Common myeloid progenitor, CD34-positive (primary cell): ENCODE results near the gene TSPEAR.

Experiments
- CTCF ChIA-PET: fragments of 350-600 bp; sonication (Branson Sonifier 250); formaldehyde crosslinking; loops from one replicate; lab custom pipeline; 2021; ENCODE audit warnings: antibody characterized with exemption; lab: Charles Lee
- POLR2A ChIA-PET: fragments of 350-600 bp; sonication (Branson Sonifier 250); formaldehyde crosslinking; loops from one replicate; lab custom pipeline; 2021; ENCODE audit warnings: antibody characterized with exemption; lab: Charles Lee
- DNase-seq, 3 donors: peaks; one replicate each; pipeline versions ENCODE4 v3.0.0 to v3.0.0-alpha.2; 2013
- H3K27ac ChIP-seq, 2 experiments: 1 replicate in 1 of 2; 2 replicates in 1 of 2; pipeline ENCODE4 v1.7.0; 2013; ENCODE audit warnings: inconsistent platforms in 2 of 2, low read length in 2 of 2, mild to moderate bottlenecking in 2 of 2, low read depth in 1 of 2, moderate library complexity in 1 of 2; ENCODE audit not compliant: severe bottlenecking in 2 of 2, insufficient read depth in 1 of 2, poor library complexity in 1 of 2
- H3K27me3 ChIP-seq, 5 experiments: replicated peaks in 2 of 5; 1 replicate in 3 of 5; 2 replicates in 2 of 5; pipeline versions ENCODE4 v1.6.1 to v1.7.0; 2013; ENCODE audit warnings: low read length in 4 of 5, mild to moderate bottlenecking in 2 of 5, moderate library complexity in 2 of 5, inconsistent platforms in 1 of 5; ENCODE audit not compliant: insufficient read depth in 5 of 5, control insufficient read depth in 4 of 5
- H3K36me3 ChIP-seq, 4 experiments: 1 replicate in 2 of 4; 2 replicates in 2 of 4; pipeline versions ENCODE4 v1.6.1 to v1.7.0; 2013; ENCODE audit warnings: low read length in 3 of 4, control low read depth in 1 of 4, mild to moderate bottlenecking in 1 of 4; ENCODE audit not compliant: control insufficient read depth in 4 of 4, insufficient read depth in 4 of 4
- H3K4me1 ChIP-seq, 4 experiments: 1 replicate in 3 of 4; 2 replicates in 1 of 4; pipeline versions ENCODE4 v1.6.1 to v1.7.1; 2013; ENCODE audit warnings: low read length in 3 of 4, mild to moderate bottlenecking in 3 of 4, control low read depth in 1 of 4, inconsistent platforms in 1 of 4, moderate library complexity in 1 of 4; ENCODE audit not compliant: control insufficient read depth in 4 of 4, insufficient read depth in 4 of 4; ENCODE audit errors: control extremely low read depth in 1 of 4
- H3K4me3 ChIP-seq, 7 experiments: 1 replicate in 4 of 7; 2 replicates in 3 of 7; pipeline versions ENCODE4 v1.5.1 to v1.7.0; 2013; ENCODE audit warnings: mild to moderate bottlenecking in 7 of 7, low read length in 6 of 7, moderate library complexity in 6 of 7, inconsistent platforms in 2 of 7, low read depth in 2 of 7, control low read depth in 1 of 7; ENCODE audit not compliant: insufficient read depth in 4 of 7, control insufficient read depth in 1 of 7; ENCODE audit errors: extremely low read depth in 1 of 7
- H3K9me3 ChIP-seq, 5 experiments: 1 replicate in 4 of 5; 2 replicates in 1 of 5; pipeline versions ENCODE4 v1.6.1 to v1.7.1; 2013; ENCODE audit warnings: low read length in 4 of 5, mild to moderate bottlenecking in 2 of 5, inconsistent platforms in 1 of 5, low read depth in 1 of 5, moderate library complexity in 1 of 5; ENCODE audit not compliant: control insufficient read depth in 4 of 5, insufficient read depth in 2 of 5; ENCODE audit errors: control extremely low read depth in 1 of 5
- WGBS: methylation state at CpG from one replicate; pipeline ENCODE4 v1.1.5; 2013; ENCODE audit not compliant: insufficient coverage; 5-methylcytosine and 5-hydroxymethylcytosine counted together

TSPEAR gene

GRCh38 chr21:44734026-44734745 is 22.8 kb upstream of the TSPEAR start:
- CTCF ChIA-PET: no interaction called here
- H3K9me3 ChIP-seq: peaks cover 3 to 75% (median 35%) of the 10 kb centered on the region in 5 experiments
- DNase-seq: no peak

GRCh38 chr21:44732956-44733355 is 21.6 kb upstream of the TSPEAR start:
- Histone ChIP-seq H3K4me1 (no peaks in the 10 kb centered on the region), H3K27ac (no peak overlapping the region), H3K27me3 (peaks cover 0 to 35% (median 0%) of the 10 kb centered on the region in 5 experiments), H3K36me3 (no peaks in the 10 kb centered on the region), H3K4me3 (no peak overlapping the region), H3K9me3 (peaks cover 2 to 70% (median 24%) of the 10 kb centered on the region in 5 experiments)
- CTCF ChIA-PET: no interaction called here
- POLR2A ChIA-PET: no interaction called here
- WGBS: 80% methylated on average over 10 of the region's 11 CpGs
- no peak for DNase-seq

More at GRCh38 chr21:44734026-44734745, 22.8 kb upstream of the TSPEAR start:
- Histone ChIP-seq H3K27me3 (peaks cover 0 to 30% (median 0%) of the 10 kb centered on the region in 5 experiments), H3K4me3 (no peak overlapping the region), H3K4me1 (no peaks in the 10 kb centered on the region), H3K27ac (no peak overlapping the region), H3K36me3 (no peaks in the 10 kb centered on the region)
- POLR2A ChIA-PET: no interaction called here
- 96% methylated on average over 16 of the region's 21 CpGs for WGBS

GRCh38 chr21:44732263-44732662 is 20.9 kb upstream of the TSPEAR start:
- POLR2A ChIA-PET: no interaction called here
- Histone ChIP-seq H3K4me3 (no peak overlapping the region), H3K4me1 (no peaks in the 10 kb centered on the region), H3K27me3 (peaks cover 0 to 41% (median 2%) of the 10 kb centered on the region in 5 experiments), H3K27ac (no peak overlapping the region), H3K9me3 (peaks cover 0 to 63% (median 17%) of the 10 kb centered on the region in 5 experiments), H3K36me3 (no peaks in the 10 kb centered on the region)
- DNase-seq: no peak
- CTCF ChIA-PET: no interaction called here
- WGBS: 100% methylated on average over 5 of the region's 10 CpGs

- DNase-seq: no peak
- ChIA-PET POLR2A (no interaction called here), CTCF (interaction anchor here (1.8 kb wide), 1 partner anchor 11 kb away, joined by 4 read pairs; no protein-coding TSS in a partner anchor)
- Histone ChIP-seq H3K9me3 (peaks cover 0 to 51% (median 7%) of the 10 kb centered on the region in 5 experiments), H3K27me3 (peaks cover 0 to 52% (median 11%) of the 10 kb centered on the region in 5 experiments), H3K4me3 (no peak overlapping the region), H3K27ac (no peak overlapping the region), H3K36me3 (no peaks in the 10 kb centered on the region), H3K4me1 (no peaks in the 10 kb centered on the region)
- WGBS: 74% methylated on average over 9 of the region's 9 CpGs
Observed at GRCh38 chr21:44730951-44731579, 19.7 kb upstream of the TSPEAR start.

GRCh38 chr21:44730028-44730395 is 18.6 kb upstream of the TSPEAR start:
- peaks cover 0 to 42% (median 0%) of the 10 kb centered on the region in 5 experiments for H3K9me3 ChIP-seq
- H3K36me3 ChIP-seq: no peaks in the 10 kb centered on the region
- WGBS: 98% methylated on average over 6 of the region's 7 CpGs
- POLR2A ChIA-PET: no interaction called here
- CTCF ChIA-PET: interaction anchor here (1.8 kb wide), 1 partner anchor 13 kb away, joined by 4 read pairs; no protein-coding TSS in a partner anchor
- no peaks in the 10 kb centered on the region for H3K4me1 ChIP-seq
- DNase-seq: no peak
- H3K4me3 ChIP-seq: no peak overlapping the region
- peaks cover 0 to 62% (median 11%) of the 10 kb centered on the region in 5 experiments for H3K27me3 ChIP-seq
- H3K27ac ChIP-seq: no peak overlapping the region

- H3K36me3 ChIP-seq: no peaks in the 10 kb centered on the region
- H3K27ac ChIP-seq: no peak overlapping the region
- POLR2A ChIA-PET: interaction anchor here (0.5 kb wide), 1 partner anchor 244 kb away, joined by 3 read pairs; no protein-coding TSS in a partner anchor
- H3K27me3 ChIP-seq: peaks cover 1 to 66% (median 11%) of the 10 kb centered on the region in 5 experiments
- peaks cover 0 to 37% (median 0%) of the 10 kb centered on the region in 5 experiments for H3K9me3 ChIP-seq
- DNase-seq: no peak
- no peak overlapping the region for H3K4me3 ChIP-seq
- CTCF ChIA-PET: interaction anchor here (1.8 kb wide), 1 partner anchor 13 kb away, joined by 4 read pairs; no protein-coding TSS in a partner anchor
- WGBS: 96% methylated on average over 21 of the region's 23 CpGs
- H3K4me1 ChIP-seq: no peaks in the 10 kb centered on the region
Observed at GRCh38 chr21:44729336-44730027, 18.1 kb upstream of the TSPEAR start.
